ENCODE results near the gene FHIP1A. TPM values are rescaled to one million over a fixed set of nuclear protein-coding genes. Genes with fewer than 3 reads are reported as not detected.

The FHIP1A gene
- total and polyA plus RNA-seq, 2 of the 8 experiments (the other 6 are each of a cell fraction or from before 2014, with no cell fraction given) = 17.9 to 75.2 TPM

DNA sequence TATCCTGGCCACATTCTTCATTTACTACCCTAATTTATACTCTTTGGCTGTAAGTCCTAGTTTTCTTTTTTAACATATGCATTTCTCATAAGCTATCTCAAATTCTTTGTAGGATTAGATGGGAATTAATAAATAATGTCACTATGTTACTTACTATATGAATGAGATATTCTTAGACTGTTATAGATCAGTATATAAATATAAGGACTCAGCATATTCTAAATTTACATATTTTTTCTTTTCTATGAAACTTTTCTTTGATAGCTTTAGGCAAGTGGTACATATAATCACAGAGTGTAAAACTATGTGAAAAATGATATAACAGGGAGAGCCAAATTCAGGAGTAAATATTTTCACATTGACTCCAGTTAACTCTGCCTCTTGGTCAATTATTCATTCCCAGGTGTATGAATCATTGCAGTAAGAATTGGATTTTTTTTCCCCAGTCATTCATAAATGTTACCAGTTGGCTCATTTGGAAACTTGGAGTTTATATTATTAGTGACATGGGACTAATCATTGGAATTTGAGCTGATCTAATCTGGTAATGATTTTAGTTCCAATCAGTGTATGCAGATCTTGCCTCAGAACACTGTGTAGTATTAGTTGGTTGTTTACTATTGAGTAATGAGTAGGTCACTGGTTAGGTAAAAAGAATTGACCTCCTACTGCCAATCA is 25.3 kb downstream of the FHIP1A start:
- Histone ChIP-seq H2BK120ac (replicated peaks; ENCODE audit: low read depth, low read length) (no peak overlapping the region), H3K79me2 (ENCODE audit: control insufficient read depth in 1 of 2, insufficient read depth in 2 of 2, low read length in 2 of 2) (peaks cover 4 to 82% of the 10 kb centered on the region in 2 experiments), H4K8ac (ENCODE audit: extremely low read depth, insufficient read depth, low read length) (no peak overlapping the region), H2AFZ (ENCODE audit: low read length) (no peak overlapping the region), H3K14ac (ENCODE audit: insufficient read length) (no peak overlapping the region), H3K23ac (ENCODE audit: insufficient read length) (no peak overlapping the region), H3K4me3 (ENCODE audit: extremely low read depth in 1 of 4, insufficient read depth in 2 of 4, low read depth in 3 of 4, low read length in 4 of 4) (no peak overlapping the region), H2AK5ac (ENCODE audit: low read depth, low read length) (no peak overlapping the region), H3K27ac (ENCODE audit: low read depth, low read length) (no peak overlapping the region), H2BK20ac (ENCODE audit: low read length) (no peak overlapping the region), H2BK5ac (ENCODE audit: low read depth, low read length) (no peak overlapping the region), H3K36me3 (ENCODE audit: control insufficient read depth in 2 of 4, insufficient read depth in 4 of 4, low read length in 3 of 4) (no peaks in the 10 kb centered on the region), H3K27me3 (replicated peaks in 1 of 4; ENCODE audit: control insufficient read depth in 3 of 4, extremely low read depth in 1 of 4, insufficient read depth in 3 of 4, low read length in 3 of 4) (no peaks in the 10 kb centered on the region), H4K20me1 (replicated peaks in 1 of 2; ENCODE audit: control insufficient read depth in 1 of 2, insufficient read depth in 2 of 2, low read length in 2 of 2) (no peaks in the 10 kb centered on the region), H3K23me2 (ENCODE audit: low read depth, low read length) (no peaks in the 10 kb centered on the region), H3K79me1 (ENCODE audit: low read depth, low read length) (0 out of 2 replicates have a peak, but pooled peaks cover 2% of the 10 kb centered on the region), H3K9ac (replicated peaks in 1 of 4; ENCODE audit: extremely low read depth in 1 of 4, low read depth in 3 of 4, low read length in 3 of 4) (no peak overlapping the region), H2BK12ac (ENCODE audit: low read depth, low read length) (no peak overlapping the region), H4K5ac (ENCODE audit: insufficient read length, low read depth, low read length) (no peak overlapping the region), H4K91ac (replicated peaks; ENCODE audit: insufficient read length, low read length) (no peak overlapping the region), H3K56ac (replicated peaks; ENCODE audit: insufficient read length, low read depth, low read length) (no peak overlapping the region), H3K4me2 (ENCODE audit: insufficient read depth in 1 of 2, low read depth in 2 of 2, low read length in 2 of 2) (no peak overlapping the region), H3K4ac (replicated peaks; ENCODE audit: insufficient read length, low read depth, low read length) (no peak overlapping the region), H3K9me3 (ENCODE audit: insufficient read depth in 2 of 2, low read depth in 1 of 2, low read length in 1 of 2) (no peaks in the 10 kb centered on the region), H3K4me1 (replicated peaks in 1 of 4; ENCODE audit: control insufficient read depth in 3 of 4, insufficient read depth in 4 of 4, low read length in 3 of 4) (peaks cover 2 to 15% (median 12%) of the 10 kb centered on the region in 4 experiments; a peak in 4 of 7 replicates), H2BK15ac (ENCODE audit: low read length) (no peak overlapping the region), H3K18ac (ENCODE audit: extremely low read depth, low read length) (no peak overlapping the region)
- DNase-seq (ENCODE audit: low read depth in 1 of 2, low spot score in 2 of 2) = no peak
- TF ChIP-seq ATF2 (IDR thresholded peaks at IDR 0.05; ENCODE audit: low read length) = no peak
- TF ChIP-seq TCF12 (IDR thresholded peaks at IDR 0.05; ENCODE audit: low read depth, low read length) = no peak
- TF ChIP-seq ASH2L (IDR thresholded peaks at IDR 0.05; ENCODE audit: low read length) = no peak
- TF ChIP-seq GABPA (IDR thresholded peaks at IDR 0.05; ENCODE audit: borderline replicate concordance, insufficient read depth, low read length) = no peak
- no peak for TF ChIP-seq NANOG (IDR thresholded peaks at IDR 0.05; ENCODE audit: insufficient read depth, low read depth, low read length, poor library complexity, severe bottlenecking)
- CTCF ChIA-PET (ENCODE audit: partially characterized antibody) = interaction anchor here (1.3 kb wide), 1 partner anchor 55 kb away, joined by 3 read pairs; no protein-coding TSS in a partner anchor
- no peak for FAIRE-seq
- POLR2A ChIA-PET (ENCODE audit: partially characterized antibody) = interaction anchor here (1.1 kb wide), 1 partner anchor 9 kb away, joined by 3 read pairs; no protein-coding TSS in a partner anchor

Measured in H1 (cell line).